Right hindlimb (tissue), 1 donor: Measurements from ENCODE around the gene SKIC2.
"Not testable (repeated sequence)": the region's sequence is repeated elsewhere in the genome, so short reads cannot be mapped to it uniquely, and the experiment has no call there.

ENCODE experiments used
- DNase-seq: peaks from one replicate; pipeline ENCODE4 v3.0.0-alpha.2; 2018

Gene SKIC2

GRCh38 chr6:32005538-32005880, 46.5 kb downstream of the SKIC2 start:
- DNase-seq: not testable (repeated sequence)

GRCh38 chr6:32005991-32006529, 47.1 kb downstream of the SKIC2 start:
- DNase-seq: not testable (repeated sequence)

- DNase-seq: not testable (repeated sequence)
These were observed 48.1 kb downstream of the SKIC2 start for GRCh38 chr6:32007086-32007485.

- DNase-seq: not testable (repeated sequence)
These were observed 49.1 kb downstream of the SKIC2 start for GRCh38 chr6:32008037-32008436.

DNA sequence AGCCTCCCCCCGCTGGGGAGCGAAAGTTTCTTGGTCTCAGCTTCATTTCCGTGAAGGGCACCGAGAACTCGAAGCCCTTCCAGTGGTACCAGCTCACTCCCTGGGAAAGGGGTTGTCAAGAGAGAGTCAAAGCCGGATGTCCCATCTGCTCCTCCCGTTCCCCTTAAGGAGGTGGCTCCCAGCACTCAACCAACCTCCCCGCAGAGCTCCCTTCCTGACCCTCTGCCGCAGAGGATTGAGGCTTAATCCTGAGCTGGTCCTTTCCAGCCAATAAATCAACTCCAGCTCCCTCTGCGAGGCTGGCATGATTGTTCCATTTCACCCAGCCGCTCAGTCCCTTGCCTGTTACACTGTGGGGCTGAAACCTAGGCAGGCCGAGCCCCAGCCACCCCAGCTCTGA, 49.6 kb downstream of the SKIC2 start:
- DNase-seq: not testable (repeated sequence)

GRCh38 chr6:32009537-32009936, 50.6 kb downstream of the SKIC2 start:
- DNase-seq: not testable (repeated sequence)

DNA sequence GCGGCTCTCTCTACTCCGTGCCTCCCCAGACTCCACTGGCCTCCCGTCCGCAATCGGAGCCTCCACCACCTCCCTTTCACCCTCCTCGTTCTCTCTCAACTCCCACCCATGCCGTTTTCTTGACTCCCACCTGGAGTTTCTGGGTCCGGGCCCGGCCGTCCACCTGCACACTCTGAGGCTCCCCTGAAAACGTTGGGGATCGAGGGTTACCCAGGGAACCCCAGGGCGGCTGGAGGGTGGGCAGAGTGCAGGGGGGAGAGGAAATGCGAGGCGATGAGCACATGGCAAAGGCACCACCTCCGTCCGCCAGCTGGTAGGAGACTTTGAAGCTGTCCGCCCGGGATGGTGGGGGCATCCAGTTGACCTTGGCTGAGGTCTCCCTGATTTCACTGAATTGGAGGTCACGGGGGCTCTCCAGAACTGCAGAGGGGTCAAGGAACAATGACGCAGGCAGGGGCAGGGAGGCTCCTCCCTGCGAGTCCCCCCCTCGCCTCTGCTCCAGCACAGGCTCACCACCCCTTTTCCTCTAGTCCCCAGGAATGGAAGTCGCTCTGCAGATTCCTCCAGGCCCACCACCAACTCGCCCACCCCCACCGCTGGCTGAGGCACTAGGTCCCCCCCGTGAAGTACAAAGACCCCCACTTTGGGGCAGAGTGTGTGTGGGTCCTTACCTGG, 52.0 kb downstream of the SKIC2 start:
- DNase-seq: not testable (repeated sequence)

DNA sequence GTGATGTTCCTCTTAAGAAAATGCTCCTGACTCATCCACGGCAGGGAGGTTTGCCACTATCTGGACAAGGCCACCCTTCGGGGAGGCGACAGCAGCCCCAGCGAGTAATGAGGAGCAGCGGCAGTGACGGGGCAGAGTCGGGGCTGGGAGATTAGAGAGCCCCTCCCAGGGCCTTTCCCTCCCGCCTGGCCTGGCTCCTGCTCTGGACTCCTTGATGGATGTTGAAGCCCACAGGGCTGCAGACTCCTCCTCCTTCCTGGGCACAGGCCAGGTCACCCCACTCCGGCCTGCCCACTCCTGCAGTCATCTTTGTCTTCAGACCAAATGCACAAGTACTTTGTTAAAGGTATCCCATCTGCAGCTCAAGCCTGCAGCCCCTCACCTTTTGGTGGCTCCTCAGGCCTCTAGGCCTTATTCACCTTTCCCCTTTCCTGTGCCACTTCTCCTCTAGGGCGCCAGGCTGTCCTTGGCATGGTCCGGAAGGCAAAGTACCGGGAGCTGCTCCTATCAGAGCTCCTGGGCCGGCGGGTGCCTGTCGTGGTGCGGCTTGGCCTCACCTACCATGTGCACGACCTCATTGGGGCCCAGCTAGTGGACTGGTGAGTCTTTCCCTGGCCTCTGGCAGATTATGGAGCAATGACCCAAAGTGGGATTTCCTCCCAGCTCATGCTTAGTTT, 54.1 kb downstream of the SKIC2 start:
- DNase-seq: peak; percentile 19

DNA sequence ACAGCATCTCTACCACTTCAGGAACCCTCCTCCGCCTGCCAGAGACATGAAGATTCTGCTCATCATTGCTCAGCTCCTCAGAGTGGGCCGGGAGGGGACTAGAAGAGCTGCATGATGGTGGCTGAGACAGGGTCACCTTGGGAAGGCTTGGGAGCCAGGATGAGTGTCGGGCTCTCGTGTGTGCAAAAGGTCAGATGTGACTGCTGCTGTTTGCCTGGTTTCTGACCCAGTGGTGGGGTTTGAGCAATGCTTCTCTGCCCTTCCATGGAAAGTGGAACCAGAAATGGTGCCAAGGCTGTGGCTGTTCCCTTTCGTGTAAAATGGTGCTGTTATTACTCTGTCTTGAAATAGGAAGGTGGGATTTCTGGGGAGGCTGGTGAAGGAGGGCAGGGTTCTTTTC, 54.8 kb downstream of the SKIC2 start:
- not testable (repeated sequence) for DNase-seq

DNA sequence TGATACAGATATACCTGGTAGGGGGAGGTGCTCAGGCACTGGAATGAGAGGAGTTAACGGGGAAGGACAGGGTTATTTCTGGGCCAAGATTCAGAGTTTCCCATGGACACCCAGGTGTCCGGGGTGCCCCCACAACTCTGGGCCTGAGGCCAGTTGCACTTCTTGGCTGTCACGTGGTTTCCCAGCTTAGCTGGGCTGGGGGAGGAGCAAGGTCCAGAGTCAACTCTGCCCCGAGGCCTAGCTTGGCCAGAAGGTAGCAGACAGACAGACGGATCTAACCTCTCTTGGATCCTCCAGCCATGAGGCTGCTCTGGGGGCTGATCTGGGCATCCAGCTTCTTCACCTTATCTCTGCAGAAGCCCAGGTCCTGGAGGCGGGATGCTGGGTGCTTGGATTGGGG, 55.6 kb downstream of the SKIC2 start, which contains the start of gene C4B:
Gene C4B (plus strand): TSS at position 249 of the 400 bp plus-strand sequence. CDS start 51 bp downstream, at position 300.
- not testable (repeated sequence) for DNase-seq
